Renal cortical epithelial cell (primary cell): ENCODE data around the gene SERPINE1. TPM values are rescaled to one million over a fixed set of nuclear protein-coding genes. Genes with fewer than 3 reads are reported as not detected.
A peak's percentile ranks its signal among the peaks of the same experiment; 100 is the strongest.
"Not testable (repeated sequence)": the region's sequence is repeated elsewhere in the genome, so short reads cannot be mapped to it uniquely, and the experiment has no call there.

Experiments
- DNase-seq: peaks from one replicate; pipeline ENCODE4 v3.0.0-alpha.2; 2011; ENCODE audit warnings: low read depth
- total RNA-seq: library from RNA; depleted of rRNA; stranded (reverse); fragments of >200 nt; gene quantifications from 2 replicates; pipeline ENCODE4 v1.2.3, GENCODE V29; 2014

Gene SERPINE1
- total RNA-seq, 1 donor from 2014 or later, result 860 TPM

GRCh38 chr7:101100858-101101847 lies 25.8 kb upstream of the SERPINE1 start:
- DNase-seq, result no peak

GRCh38 chr7:101102026-101102425 lies 24.9 kb upstream of the SERPINE1 start:
- no peak for DNase-seq

GRCh38 chr7:101103701-101104100 lies 23.2 kb upstream of the SERPINE1 start:
- DNase-seq, result not testable (repeated sequence)

DNA sequence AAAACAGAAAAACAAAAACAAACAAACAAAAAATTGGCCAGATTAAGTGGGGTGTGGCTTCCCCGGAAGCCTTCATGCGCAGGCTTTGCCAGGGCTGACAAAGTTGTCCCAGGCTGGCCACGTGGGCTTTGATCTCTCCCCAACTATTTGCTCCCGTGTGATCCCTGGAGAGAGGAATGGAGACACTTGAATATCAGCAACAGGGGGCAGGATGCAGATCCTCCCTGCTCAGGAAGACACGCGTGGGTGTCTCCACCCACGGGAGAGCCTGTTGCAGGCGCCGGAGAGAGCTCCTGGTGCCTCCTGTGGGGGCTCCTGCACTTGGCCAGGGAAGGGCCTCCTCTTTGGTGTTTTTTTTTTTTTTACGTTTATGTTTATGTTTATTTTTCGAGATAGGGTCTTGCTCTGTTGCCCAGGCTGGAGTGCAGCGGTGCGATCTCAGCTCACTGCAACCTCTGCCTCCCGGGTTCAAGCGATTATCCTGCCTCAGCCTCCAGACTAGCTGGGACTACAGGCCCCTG lies 22.7 kb upstream of the SERPINE1 start:
- DNase-seq, result no peak

DNA sequence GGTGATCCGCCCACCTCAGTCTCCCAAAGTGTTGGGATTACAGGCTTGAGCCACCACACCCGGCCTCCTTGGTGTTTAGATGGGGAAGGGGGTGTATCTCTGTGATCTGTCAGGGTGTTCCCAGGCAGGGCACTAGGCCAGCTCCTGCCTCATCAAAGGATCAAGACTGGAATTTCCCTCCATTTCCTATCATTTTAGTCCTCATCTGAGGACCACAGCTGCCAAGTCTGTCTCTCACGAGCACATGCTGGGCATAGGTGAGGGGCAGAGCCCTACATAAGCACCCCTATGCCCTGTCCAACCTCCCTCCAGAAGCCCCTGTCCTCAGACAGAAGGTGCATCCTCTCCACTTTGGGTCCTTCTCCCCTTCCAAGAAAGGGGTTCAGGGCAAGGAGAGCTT lies 22.1 kb upstream of the SERPINE1 start:
- no peak for DNase-seq

DNA sequence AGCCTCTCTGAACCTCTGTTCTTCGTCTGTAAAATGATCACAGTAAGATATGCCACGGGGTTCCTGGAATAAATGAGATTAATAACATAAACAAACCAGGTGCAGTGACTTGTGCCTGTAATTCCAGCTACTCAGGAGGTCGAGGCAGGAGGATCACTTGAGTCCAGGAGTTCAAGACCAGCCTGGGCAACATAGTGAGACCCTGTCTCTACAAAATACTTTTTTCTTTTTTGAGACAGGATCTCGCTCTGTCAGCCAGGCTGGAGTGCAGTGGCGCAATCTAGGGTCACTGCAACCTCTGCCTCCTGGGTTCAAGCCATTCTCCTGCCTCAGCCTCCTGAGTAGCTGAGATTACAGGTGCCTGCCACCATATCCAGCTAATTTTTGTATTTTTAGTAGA lies 21.7 kb upstream of the SERPINE1 start:
- DNase-seq, result not testable (repeated sequence)

GRCh38 chr7:101106386-101106785 lies 20.5 kb upstream of the SERPINE1 start:
- no peak for DNase-seq

- DNase-seq, result peak; percentile 92
Measured at GRCh38 chr7:101108330-101108857, 18.5 kb upstream of the SERPINE1 start.

- DNase-seq, result peak; percentile 75
Measured at GRCh38 chr7:101108961-101109360, 17.9 kb upstream of the SERPINE1 start.

GRCh38 chr7:101109368-101109767 lies 17.5 kb upstream of the SERPINE1 start:
- no peak for DNase-seq

DNA sequence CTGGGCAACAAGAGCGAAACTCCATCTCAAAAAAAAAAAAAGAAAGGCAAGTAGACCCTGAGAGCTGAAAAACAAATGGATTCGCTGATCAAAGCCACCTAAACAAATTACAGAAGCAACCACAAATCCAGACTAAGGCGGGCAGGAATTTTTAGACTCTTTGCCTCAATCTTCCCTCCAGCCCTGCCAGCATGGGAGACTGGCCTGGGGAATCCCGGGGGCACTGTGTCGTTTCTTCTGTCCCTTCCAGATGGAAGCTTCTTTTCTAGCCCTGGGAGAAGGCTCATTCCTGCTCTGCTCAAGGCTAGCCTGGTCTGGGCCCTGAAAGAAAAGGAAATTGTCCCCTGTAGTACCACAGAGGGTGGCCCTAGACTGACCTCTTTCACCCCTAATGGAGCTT lies 15.6 kb upstream of the SERPINE1 start:
- no peak for DNase-seq

GRCh38 chr7:101112233-101112632 lies 14.7 kb upstream of the SERPINE1 start:
- peak; percentile 94 for DNase-seq

DNA sequence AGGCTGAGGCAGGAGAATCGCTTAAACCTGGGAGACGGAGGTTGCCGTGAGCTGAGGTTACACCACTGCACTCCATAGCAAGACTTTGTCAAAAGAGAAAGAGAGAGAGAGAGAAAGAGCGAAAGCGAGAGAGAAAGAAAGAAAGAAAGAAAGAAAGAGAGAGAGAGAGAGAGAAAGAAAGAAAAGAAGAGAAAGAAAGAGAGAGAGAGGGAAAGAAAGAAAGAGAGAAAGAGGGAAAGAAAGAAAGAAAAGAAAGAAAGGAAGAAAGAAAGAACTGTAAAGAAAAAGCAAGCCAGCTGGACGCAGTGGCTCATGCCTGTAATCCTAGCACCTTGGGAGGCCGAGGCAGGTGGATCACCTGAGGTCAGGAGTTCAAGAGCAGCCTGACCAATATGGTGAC lies 13.8 kb upstream of the SERPINE1 start:
- DNase-seq, result not testable (repeated sequence)

GRCh38 chr7:101113836-101114235 lies 13.1 kb upstream of the SERPINE1 start:
- no peak for DNase-seq

GRCh38 chr7:101114492-101114891 lies 12.4 kb upstream of the SERPINE1 start:
- no peak for DNase-seq

DNA sequence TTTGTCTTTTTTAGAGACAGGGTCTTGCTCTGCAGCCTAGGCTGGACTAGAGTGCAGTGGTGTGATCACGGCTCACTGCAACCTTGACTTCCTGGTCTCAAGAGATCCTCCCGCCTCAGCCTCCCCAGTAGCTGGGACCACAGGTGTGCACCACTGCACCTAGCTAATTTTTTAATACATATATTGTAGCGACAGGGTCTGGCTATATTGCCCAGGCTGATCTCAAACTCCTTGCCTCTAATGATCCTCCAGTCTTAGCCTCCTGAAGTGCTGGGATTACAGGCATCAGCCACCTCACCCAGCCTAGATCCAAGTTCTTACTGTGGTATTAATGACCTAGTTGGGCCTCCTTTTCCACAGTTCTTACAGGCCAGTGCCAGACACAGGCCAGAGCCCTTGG lies 11.7 kb upstream of the SERPINE1 start:
- no peak for DNase-seq

- DNase-seq, result no peak
Measured at GRCh38 chr7:101116898-101117297, 10.0 kb upstream of the SERPINE1 start.

DNA sequence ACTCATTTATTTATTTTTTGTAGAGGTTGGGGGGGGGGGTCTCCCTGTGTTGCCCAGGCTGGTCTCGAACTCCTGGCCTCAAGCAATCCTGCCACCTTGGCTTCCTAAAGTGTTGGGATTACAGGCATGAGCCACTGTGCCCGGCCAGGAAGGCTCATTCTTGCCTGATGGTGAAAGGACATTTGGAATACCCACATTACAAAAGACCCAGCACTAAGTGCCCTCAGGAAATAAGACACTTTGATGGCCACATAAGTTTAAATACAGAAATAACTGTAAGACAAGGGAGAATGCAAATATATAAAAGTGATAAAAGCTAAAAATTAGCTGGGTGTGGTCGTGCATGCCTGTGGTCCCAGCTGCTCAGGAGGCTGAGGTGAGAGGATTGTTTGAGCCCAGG lies 8.0 kb upstream of the SERPINE1 start:
- no peak for DNase-seq

DNA sequence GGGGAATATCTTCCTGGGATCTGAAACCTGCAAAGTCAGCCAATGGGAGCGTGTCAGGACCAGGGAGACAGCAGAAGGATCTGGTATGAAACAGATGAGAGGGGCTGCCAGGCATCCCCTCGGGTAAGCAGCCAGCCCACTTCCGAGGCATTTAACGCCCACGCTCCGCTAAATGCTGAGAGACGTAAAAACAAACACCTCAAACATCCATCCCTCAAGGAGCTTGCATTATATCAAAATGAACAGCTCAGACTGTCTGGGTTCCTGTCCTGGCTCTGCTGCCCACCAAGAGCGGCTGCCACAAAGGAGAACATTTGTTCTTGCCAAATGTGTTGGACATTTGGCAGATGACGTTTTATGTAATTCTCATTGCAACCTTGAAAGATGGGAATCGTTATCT lies 7.0 kb upstream of the SERPINE1 start:
- no peak for DNase-seq

DNA sequence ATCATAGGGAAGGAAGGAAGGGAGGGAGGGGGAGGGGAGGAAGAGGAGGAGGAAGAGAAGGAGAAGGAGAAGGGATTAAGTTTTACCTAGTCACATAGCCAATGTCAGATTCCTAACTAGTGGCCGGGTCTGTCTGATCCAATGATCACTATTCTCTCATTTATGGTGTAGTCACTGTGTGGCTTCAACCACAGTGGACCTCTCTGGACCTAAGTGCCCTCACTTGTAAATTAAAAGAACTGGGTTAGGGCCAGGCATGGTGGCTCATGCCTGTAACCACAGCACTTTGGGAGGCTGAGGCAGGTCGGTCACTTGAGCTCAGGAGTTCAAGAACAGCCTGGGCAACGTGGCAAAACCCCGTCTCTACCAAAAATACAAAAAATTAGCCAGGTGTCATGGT lies 6.6 kb upstream of the SERPINE1 start:
- no peak for DNase-seq

DNA sequence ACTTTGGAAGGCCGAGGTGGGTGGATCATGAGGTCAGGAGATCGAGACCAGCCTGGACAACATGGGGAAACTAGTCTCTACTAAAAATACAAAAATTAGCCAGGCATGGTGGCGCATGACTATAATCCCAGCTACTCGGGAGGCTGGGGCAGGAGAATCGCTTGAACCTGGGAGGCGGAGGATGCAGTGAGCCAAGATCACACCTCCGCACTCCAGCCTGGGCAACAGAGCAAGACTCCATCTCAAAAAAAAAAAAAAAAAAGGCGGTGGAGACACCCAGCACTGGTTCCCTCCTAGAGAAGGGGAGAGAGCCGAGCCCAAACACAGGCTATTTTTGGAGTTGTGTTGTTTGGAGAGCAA lies 5.3 kb upstream of the SERPINE1 start:
- DNase-seq, result not testable (repeated sequence)

DNA sequence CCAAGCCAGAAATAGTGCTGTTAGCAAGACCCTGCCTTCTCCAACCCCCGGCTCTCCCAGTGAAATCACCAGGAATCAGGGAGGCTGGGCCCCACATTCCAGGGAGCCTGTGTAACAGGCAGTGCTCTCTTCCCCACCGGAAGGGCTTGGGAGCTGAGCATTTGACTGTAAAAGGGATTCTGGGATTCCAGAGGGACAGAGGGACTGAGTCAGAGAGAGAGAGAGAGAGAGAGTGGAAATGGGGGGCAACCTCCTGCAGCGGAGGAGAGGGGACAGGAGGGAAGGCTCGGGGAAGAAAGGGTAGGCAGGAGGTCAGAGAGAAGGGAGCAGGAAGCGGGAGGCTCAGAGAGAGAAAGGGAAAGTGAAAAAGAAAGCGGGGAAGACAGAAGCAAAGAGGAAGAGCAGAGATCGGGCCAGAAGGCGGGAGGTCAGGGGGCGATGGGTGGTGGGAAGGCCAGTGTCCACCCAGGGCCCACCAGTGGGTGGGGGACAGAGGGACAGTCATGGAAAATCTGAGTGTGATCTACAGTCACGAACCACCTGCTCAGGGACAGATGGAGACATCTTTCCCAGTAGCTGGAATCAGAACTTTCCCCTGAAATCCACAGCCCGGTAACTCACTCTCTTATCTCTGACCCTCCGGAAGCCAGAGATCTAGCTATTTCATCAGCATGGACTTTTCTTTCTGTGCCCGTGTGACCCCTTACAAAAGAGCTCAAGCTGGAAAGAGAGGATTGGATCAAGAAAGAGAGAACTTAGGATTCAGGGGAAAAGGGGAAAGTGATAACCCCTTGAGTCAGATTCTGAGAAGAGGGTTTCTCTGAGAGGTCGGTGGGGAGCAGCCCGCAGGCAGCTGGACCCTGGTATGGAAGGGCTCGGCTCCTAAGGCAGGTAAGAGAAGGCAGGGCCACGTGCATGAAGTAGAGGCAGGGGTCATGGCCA lies 4.6 kb upstream of the SERPINE1 start:
- peak; percentile 95 for DNase-seq
